Coronary artery (tissue), 2 donors: ENCODE data around the gene PIP4K2C.
"Not testable (repeated sequence)": the region's sequence is repeated elsewhere in the genome, so short reads cannot be mapped to it uniquely, and the experiment has no call there.

Source experiments
- DNase-seq: peaks from one replicate; pipeline ENCODE4 v3.0.0-alpha.2; 2017; ENCODE audit warnings: low spot score
- H3K27ac ChIP-seq, 2 donors: fragments of 200-600 bp; sonication (generic); one replicate each; pipeline ENCODE4 v1.5.1; 2016 to 2019
- H3K4me3 ChIP-seq: fragments of 200-600 bp; sonication (generic); 2 replicates; pipeline ENCODE4 v1.5.1; 2016; ENCODE audit warnings: mild to moderate bottlenecking, moderate library complexity
- TF ChIP-seq, protein P1 (sequence below): fragments of 200-600 bp; sonication (generic); IDR thresholded peaks from one replicate; pipeline ENCODE4 v1.5.1; 2019; ENCODE audit warnings: antibody characterized with exemption

The PIP4K2C gene

DNA sequence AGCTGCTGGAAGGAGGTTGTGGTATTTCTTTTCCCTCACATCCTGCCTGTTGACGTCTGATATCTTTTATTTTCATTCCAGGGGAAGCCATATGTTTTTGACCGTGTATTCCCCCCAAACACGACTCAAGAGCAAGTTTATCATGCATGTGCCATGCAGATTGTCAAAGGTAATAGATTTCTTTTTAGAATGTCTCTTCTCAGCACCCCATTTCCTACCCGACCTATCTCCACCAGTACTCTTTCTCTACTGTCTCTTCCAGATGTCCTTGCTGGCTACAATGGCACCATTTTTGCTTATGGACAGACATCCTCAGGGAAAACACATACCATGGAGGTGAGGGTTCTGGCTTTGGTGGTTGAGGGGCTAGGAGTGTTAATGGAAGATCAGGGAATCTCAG lies 27.6 kb upstream of the PIP4K2C start:
- no peak for DNase-seq
- TF ChIP-seq, protein P1, sequence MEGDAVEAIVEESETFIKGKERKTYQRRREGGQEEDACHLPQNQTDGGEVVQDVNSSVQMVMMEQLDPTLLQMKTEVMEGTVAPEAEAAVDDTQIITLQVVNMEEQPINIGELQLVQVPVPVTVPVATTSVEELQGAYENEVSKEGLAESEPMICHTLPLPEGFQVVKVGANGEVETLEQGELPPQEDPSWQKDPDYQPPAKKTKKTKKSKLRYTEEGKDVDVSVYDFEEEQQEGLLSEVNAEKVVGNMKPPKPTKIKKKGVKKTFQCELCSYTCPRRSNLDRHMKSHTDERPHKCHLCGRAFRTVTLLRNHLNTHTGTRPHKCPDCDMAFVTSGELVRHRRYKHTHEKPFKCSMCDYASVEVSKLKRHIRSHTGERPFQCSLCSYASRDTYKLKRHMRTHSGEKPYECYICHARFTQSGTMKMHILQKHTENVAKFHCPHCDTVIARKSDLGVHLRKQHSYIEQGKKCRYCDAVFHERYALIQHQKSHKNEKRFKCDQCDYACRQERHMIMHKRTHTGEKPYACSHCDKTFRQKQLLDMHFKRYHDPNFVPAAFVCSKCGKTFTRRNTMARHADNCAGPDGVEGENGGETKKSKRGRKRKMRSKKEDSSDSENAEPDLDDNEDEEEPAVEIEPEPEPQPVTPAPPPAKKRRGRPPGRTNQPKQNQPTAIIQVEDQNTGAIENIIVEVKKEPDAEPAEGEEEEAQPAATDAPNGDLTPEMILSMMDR: no peak
- H3K27ac ChIP-seq: no peak overlapping the region

DNA sequence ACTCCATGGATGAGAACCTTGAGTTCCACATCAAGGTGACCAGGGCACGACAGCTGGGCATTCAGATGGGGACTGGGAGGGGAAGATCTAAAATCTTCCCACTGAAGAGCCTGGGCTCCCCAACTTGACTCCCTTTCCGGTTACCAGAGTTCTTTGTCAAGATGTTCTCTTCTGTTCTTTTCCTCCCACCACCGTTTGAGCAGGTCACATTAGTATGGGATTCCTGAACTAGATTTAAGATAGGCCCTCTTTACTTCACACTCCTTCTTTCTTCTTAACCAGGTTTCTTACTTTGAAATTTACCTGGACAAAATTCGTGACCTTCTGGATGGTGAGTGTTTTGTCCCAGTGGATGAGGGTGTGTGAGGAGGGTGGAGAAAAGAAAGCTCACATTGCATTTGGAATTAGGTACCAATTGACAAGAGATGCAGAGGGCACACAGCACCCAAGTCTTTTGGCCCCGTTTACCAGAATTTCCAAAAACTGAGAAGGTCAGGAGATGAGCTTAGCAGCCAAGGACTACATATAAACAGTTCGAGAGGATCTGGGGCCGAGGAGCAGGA lies 26.7 kb upstream of the PIP4K2C start:
- TF ChIP-seq, protein P1: no peak
- no peak overlapping the region for H3K27ac ChIP-seq
- no peak for DNase-seq
- no peak overlapping the region for H3K4me3 ChIP-seq

More for the DNA sequence above, 27.6 kb upstream of the PIP4K2C start:
- H3K4me3 ChIP-seq: no peak overlapping the region

DNA sequence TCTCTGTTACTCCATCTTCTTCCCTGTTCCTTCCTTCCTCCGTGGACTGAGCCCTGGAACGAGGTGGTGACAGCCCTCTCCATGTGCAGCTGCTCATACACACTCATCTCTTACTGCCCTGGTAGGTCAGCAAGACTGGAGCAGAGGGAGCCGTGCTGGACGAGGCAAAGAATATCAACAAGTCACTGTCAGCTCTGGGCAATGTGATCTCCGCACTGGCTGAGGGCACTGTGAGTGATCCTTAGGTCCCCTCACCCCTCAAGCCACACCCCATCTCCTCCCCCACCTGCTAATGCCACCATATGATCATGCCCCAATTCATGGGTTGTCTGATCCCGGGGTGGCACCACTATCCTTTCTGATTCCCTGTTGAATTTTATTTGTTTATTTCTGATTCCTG lies 22.2 kb upstream of the PIP4K2C start:
- Histone ChIP-seq H3K27ac (no peak overlapping the region), H3K4me3 (no peak overlapping the region)
- no peak for DNase-seq
- TF ChIP-seq, protein P1: no peak

DNA sequence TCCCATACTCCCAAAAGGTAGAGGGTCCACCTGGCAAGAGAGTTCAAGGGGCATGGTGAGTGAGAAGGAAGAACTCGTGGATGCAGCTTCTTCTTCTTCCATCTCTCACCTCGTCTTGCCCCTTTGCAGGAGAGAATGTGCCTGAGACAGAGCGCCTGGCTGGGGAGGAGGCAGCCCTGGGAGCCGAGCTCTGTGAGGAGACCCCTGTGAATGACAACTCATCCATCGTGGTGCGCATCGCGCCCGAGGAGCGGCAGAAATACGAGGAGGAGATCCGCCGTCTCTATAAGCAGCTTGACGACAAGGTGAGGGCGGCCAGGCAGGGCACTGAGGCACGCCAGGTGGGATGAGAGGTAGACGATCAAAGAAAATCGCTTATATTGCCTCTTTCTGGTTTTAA lies 21.1 kb upstream of the PIP4K2C start:
- no peak overlapping the region for H3K27ac ChIP-seq
- no peak overlapping the region for H3K4me3 ChIP-seq
- TF ChIP-seq, protein P1: no peak
- no peak for DNase-seq

DNA sequence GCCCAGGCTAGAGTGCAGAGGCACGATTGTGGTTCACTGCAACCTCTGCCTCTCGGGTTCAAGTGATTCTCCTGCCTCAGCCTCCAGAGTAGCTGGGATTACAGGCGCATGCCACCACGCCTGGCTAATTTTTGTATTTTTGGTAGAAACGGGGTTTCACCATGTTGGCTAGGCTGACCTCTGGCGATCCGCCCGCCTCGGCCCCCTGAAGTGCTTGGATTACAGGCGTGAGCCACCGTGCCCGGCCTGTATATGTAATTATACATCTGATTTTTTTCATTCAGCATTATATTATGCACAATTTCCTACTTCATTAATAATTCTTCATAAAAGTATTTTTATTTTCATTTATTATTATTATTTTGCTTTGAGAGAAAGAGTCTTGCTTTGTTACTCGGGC lies 20.6 kb upstream of the PIP4K2C start:
- H3K4me3 ChIP-seq, H3K27ac ChIP-seq, DNase-seq: not testable (repeated sequence)

DNA sequence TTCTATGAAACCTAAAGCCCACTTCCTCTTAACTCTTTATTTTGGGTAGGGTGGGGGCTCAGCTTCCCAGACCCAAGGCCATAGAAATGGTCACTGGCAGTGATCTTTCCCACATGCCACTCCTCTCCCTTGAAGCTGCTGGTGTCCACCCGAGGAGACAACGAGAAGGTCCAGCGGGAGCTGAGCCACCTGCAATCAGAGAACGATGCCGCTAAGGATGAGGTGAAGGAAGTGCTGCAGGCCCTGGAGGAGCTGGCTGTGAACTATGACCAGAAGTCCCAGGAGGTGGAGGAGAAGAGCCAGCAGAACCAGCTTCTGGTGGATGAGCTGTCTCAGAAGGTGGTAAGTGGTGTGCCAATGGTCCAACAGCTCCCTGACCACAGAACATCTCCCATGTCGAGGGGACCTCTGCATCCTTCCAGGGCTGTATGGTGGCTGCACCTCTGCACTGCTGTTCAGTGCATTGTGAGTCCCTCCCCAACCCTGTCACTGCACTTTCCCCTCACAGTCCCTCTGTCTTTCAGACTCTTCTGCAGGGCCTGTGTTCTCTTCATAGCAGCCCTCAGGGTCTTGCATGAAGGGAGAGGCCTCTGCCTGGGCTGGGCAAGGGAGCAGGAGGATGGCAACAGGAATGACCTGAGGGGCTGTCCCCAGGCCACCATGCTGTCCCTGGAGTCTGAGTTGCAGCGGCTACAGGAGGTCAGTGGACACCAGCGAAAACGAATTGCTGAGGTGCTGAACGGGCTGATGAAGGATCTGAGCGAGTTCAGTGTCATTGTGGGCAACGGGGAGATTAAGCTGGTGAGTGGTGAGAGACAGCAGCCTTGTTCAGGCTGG lies 18.8 kb upstream of the PIP4K2C start:
- no peak for DNase-seq
- TF ChIP-seq, protein P1: no peak
- no peak overlapping the region for H3K4me3 ChIP-seq
- H3K27ac ChIP-seq: no peak overlapping the region

DNA sequence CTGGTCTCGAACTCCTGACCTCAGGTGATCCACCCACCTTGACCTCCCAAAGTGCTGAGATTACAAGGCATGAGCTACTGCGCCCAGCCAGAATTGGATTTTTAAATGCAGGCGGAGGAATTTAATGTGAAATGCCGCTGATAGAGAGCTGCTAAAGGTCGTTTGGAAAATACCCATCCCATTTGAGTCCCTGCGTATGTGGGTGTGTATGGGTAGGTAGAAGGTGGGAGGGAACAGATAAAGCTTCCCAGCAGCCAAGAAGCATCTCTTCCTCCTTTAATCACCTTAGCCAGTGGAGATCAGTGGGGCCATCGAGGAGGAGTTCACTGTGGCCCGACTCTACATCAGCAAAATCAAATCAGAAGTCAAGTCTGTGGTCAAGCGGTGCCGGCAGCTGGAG lies 16.2 kb upstream of the PIP4K2C start:
- Histone ChIP-seq H3K4me3 (no peak overlapping the region), H3K27ac (no peak overlapping the region)
- DNase-seq: no peak
- TF ChIP-seq, protein P1: no peak
